ENCODE measurements around the gene LETM1.

The LETM1 gene

GRCh38 chr4:1834047-1834775 lies 21.7 kb downstream of the LETM1 start:
- peaks cover 38 to 79% of the 10 kb centered on the region in 2 donors for H3K36me3 ChIP-seq (ENCODE audit: control insufficient read depth in 1 of 2, insufficient read depth in 2 of 2, low read length in 2 of 2)
- H3K27me3 ChIP-seq (ENCODE audit: low read depth, low read length): no peaks in the 10 kb centered on the region
- H3K4me1 ChIP-seq (ENCODE audit: control insufficient read depth in 1 of 2, insufficient read depth in 2 of 2, low read length in 2 of 2): no peaks in the 10 kb centered on the region
- H3K27ac ChIP-seq (ENCODE audit: low read length): no peak overlapping the region
- no peaks in the 10 kb centered on the region for H3K9me3 ChIP-seq (ENCODE audit: control insufficient read depth in 1 of 2, low read length in 2 of 2)
- H3K4me3 ChIP-seq (ENCODE audit: low read depth in 1 of 2, low read length in 2 of 2): no peak overlapping the region

GRCh38 chr4:1833307-1834046 lies 22.5 kb downstream of the LETM1 start:
- no peak overlapping the region for H3K27ac ChIP-seq (ENCODE audit: low read length)
- H3K27me3 ChIP-seq (ENCODE audit: low read depth, low read length): no peaks in the 10 kb centered on the region
- peaks cover 36 to 73% of the 10 kb centered on the region in 2 donors for H3K36me3 ChIP-seq (ENCODE audit: control insufficient read depth in 1 of 2, insufficient read depth in 2 of 2, low read length in 2 of 2)
- H3K4me3 ChIP-seq (ENCODE audit: low read depth in 1 of 2, low read length in 2 of 2): no peak overlapping the region
- H3K4me1 ChIP-seq (ENCODE audit: control insufficient read depth in 1 of 2, insufficient read depth in 2 of 2, low read length in 2 of 2): no peaks in the 10 kb centered on the region
- H3K9me3 ChIP-seq (ENCODE audit: control insufficient read depth in 1 of 2, low read length in 2 of 2): no peaks in the 10 kb centered on the region

GRCh38 chr4:1832690-1833089 lies 23.3 kb downstream of the LETM1 start:
- Histone ChIP-seq H3K4me1 (ENCODE audit: control insufficient read depth in 1 of 2, insufficient read depth in 2 of 2, low read length in 2 of 2) (no peaks in the 10 kb centered on the region), H3K27ac (ENCODE audit: low read length) (no peak overlapping the region), H3K9me3 (ENCODE audit: control insufficient read depth in 1 of 2, low read length in 2 of 2) (no peaks in the 10 kb centered on the region), H3K4me3 (ENCODE audit: low read depth in 1 of 2, low read length in 2 of 2) (no peak overlapping the region), H3K36me3 (ENCODE audit: control insufficient read depth in 1 of 2, insufficient read depth in 2 of 2, low read length in 2 of 2) (peaks cover 36 to 67% of the 10 kb centered on the region in 2 donors), H3K27me3 (ENCODE audit: low read depth, low read length) (no peaks in the 10 kb centered on the region)

- H3K36me3 ChIP-seq (ENCODE audit: control insufficient read depth in 1 of 2, insufficient read depth in 2 of 2, low read length in 2 of 2): peaks cover 30 to 61% of the 10 kb centered on the region in 2 donors
- no peaks in the 10 kb centered on the region for H3K9me3 ChIP-seq (ENCODE audit: control insufficient read depth in 1 of 2, low read length in 2 of 2)
- no peaks in the 10 kb centered on the region for H3K27me3 ChIP-seq (ENCODE audit: low read depth, low read length)
- no peaks in the 10 kb centered on the region for H3K4me1 ChIP-seq (ENCODE audit: control insufficient read depth in 1 of 2, insufficient read depth in 2 of 2, low read length in 2 of 2)
- H3K4me3 ChIP-seq (ENCODE audit: low read depth in 1 of 2, low read length in 2 of 2): no peak overlapping the region
- no peak overlapping the region for H3K27ac ChIP-seq (ENCODE audit: low read length)
Measured at GRCh38 chr4:1831331-1831730, 24.6 kb downstream of the LETM1 start.

- Histone ChIP-seq H3K9me3 (ENCODE audit: control insufficient read depth in 1 of 2, low read length in 2 of 2) (no peaks in the 10 kb centered on the region), H3K27ac (ENCODE audit: low read length) (no peak overlapping the region), H3K4me1 (ENCODE audit: control insufficient read depth in 1 of 2, insufficient read depth in 2 of 2, low read length in 2 of 2) (no peaks in the 10 kb centered on the region), H3K36me3 (ENCODE audit: control insufficient read depth in 1 of 2, insufficient read depth in 2 of 2, low read length in 2 of 2) (peaks cover 29 to 62% of the 10 kb centered on the region in 2 donors), H3K27me3 (ENCODE audit: low read depth, low read length) (no peaks in the 10 kb centered on the region), H3K4me3 (ENCODE audit: low read depth in 1 of 2, low read length in 2 of 2) (no peak overlapping the region)
Measured at GRCh38 chr4:1830642-1831228, 25.2 kb downstream of the LETM1 start.

DNA sequence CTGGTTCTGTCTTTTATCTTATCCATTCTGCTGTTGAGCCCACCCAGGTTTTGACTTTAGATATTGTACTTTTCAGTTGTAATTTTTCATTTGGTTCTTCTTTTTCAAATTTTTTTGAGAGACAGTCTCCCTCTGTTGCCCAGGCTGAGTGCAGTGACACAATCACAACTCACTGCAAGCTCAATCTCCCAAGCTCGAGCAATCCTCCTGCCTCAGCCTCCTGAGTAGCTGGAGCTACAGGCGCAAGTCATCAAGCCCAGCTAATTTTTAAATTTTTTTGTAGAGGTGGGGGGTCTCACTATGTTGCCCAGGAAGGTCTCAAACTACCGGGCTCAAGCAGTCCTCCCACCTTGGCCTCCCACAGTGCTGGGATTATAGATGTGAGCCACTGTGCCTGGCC lies 25.7 kb downstream of the LETM1 start:
- Histone ChIP-seq H3K4me1 (ENCODE audit: control insufficient read depth in 1 of 2, insufficient read depth in 2 of 2, low read length in 2 of 2) (no peaks in the 10 kb centered on the region), H3K27ac (ENCODE audit: low read length) (no peak overlapping the region), H3K4me3 (ENCODE audit: low read depth in 1 of 2, low read length in 2 of 2) (no peak overlapping the region), H3K27me3 (ENCODE audit: low read depth, low read length) (no peaks in the 10 kb centered on the region), H3K9me3 (ENCODE audit: control insufficient read depth in 1 of 2, low read length in 2 of 2) (no peaks in the 10 kb centered on the region), H3K36me3 (ENCODE audit: control insufficient read depth in 1 of 2, insufficient read depth in 2 of 2, low read length in 2 of 2) (peaks cover 29 to 61% of the 10 kb centered on the region in 2 donors)

GRCh38 chr4:1826531-1827350 lies 29.2 kb downstream of the LETM1 start:
- H3K4me1 ChIP-seq (ENCODE audit: control insufficient read depth in 1 of 2, insufficient read depth in 2 of 2, low read length in 2 of 2): no peaks in the 10 kb centered on the region
- H3K9me3 ChIP-seq (ENCODE audit: control insufficient read depth in 1 of 2, low read length in 2 of 2): no peaks in the 10 kb centered on the region
- peaks cover 31 to 63% of the 10 kb centered on the region in 2 donors for H3K36me3 ChIP-seq (ENCODE audit: control insufficient read depth in 1 of 2, insufficient read depth in 2 of 2, low read length in 2 of 2)
- no peak overlapping the region for H3K27ac ChIP-seq (ENCODE audit: low read length)
- H3K4me3 ChIP-seq (ENCODE audit: low read depth in 1 of 2, low read length in 2 of 2): no peak overlapping the region
- H3K27me3 ChIP-seq (ENCODE audit: low read depth, low read length): no peaks in the 10 kb centered on the region

DNA sequence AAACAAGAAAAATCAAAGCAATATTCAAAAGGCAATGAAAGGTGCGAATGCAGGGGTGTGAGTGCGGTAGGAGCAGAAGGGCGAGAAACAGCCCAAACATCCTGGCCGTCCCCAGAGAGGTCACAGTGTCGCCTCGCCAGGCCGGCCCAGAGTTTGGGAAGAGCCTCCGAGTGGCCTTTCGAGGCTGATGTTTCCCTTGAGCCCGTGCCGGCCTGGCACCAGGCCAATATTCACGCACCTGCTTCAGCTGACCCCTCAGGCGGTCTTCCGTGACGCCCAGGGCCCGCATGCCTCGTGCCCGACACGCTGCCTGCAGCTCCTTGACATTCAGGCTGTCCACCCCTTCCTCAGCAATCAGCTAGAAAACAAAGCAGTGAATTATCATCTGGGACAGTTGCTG lies 30.6 kb downstream of the LETM1 start:
- Histone ChIP-seq H3K4me1 (ENCODE audit: control insufficient read depth in 1 of 2, insufficient read depth in 2 of 2, low read length in 2 of 2) (no peaks in the 10 kb centered on the region), H3K27ac (ENCODE audit: low read length) (no peak overlapping the region), H3K4me3 (ENCODE audit: low read depth in 1 of 2, low read length in 2 of 2) (no peak overlapping the region), H3K36me3 (ENCODE audit: control insufficient read depth in 1 of 2, insufficient read depth in 2 of 2, low read length in 2 of 2) (peaks cover 27 to 59% of the 10 kb centered on the region in 2 donors), H3K9me3 (ENCODE audit: control insufficient read depth in 1 of 2, low read length in 2 of 2) (no peaks in the 10 kb centered on the region), H3K27me3 (ENCODE audit: low read depth, low read length) (no peaks in the 10 kb centered on the region)

DNA sequence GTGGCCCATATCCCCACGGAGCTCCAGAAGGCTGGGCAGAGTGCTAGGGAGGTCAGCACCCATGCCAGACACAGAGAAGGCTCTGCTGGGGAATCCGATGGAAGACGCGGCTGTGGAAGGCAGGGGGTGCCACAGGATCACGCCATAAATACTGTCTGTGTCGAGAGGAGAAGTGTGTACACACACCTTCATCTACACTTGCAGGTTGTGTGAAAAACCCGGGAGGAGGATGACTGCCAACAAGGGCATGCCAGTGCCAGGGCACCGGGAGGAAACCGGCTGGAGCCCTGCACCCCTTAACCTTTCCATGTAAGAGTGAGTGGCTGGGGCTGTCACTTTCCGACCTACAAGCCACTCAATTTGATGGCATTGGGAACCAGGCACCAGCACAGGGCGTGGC lies 31.2 kb downstream of the LETM1 start:
- H3K9me3 ChIP-seq (ENCODE audit: control insufficient read depth in 1 of 2, low read length in 2 of 2): no peaks in the 10 kb centered on the region
- H3K4me3 ChIP-seq (ENCODE audit: low read depth in 1 of 2, low read length in 2 of 2): no peak overlapping the region
- no peak overlapping the region for H3K27ac ChIP-seq (ENCODE audit: low read length)
- H3K4me1 ChIP-seq (ENCODE audit: control insufficient read depth in 1 of 2, insufficient read depth in 2 of 2, low read length in 2 of 2): no peaks in the 10 kb centered on the region
- peaks cover 30 to 65% of the 10 kb centered on the region in 2 donors for H3K36me3 ChIP-seq (ENCODE audit: control insufficient read depth in 1 of 2, insufficient read depth in 2 of 2, low read length in 2 of 2)
- no peaks in the 10 kb centered on the region for H3K27me3 ChIP-seq (ENCODE audit: low read depth, low read length)

- H3K27ac ChIP-seq (ENCODE audit: low read length): no peak overlapping the region
- no peaks in the 10 kb centered on the region for H3K9me3 ChIP-seq (ENCODE audit: control insufficient read depth in 1 of 2, low read length in 2 of 2)
- H3K4me1 ChIP-seq (ENCODE audit: control insufficient read depth in 1 of 2, insufficient read depth in 2 of 2, low read length in 2 of 2): no peaks in the 10 kb centered on the region
- H3K4me3 ChIP-seq (ENCODE audit: low read depth in 1 of 2, low read length in 2 of 2): no peak overlapping the region
- H3K36me3 ChIP-seq (ENCODE audit: control insufficient read depth in 1 of 2, insufficient read depth in 2 of 2, low read length in 2 of 2): peaks cover 30 to 77% of the 10 kb centered on the region in 2 donors
- no peaks in the 10 kb centered on the region for H3K27me3 ChIP-seq (ENCODE audit: low read depth, low read length)
Measured at GRCh38 chr4:1823545-1823932, 32.4 kb downstream of the LETM1 start.

Data from muscle layer of duodenum (tissue), 2 donors.